ENCODE results near the gene NEGR1. TPM values are rescaled to one million over a fixed set of nuclear protein-coding genes. Genes with fewer than 3 reads are reported as not detected.

NEGR1 gene
- total RNA-seq, 1 experiment from 2014 or later = 0.05 TPM

- H3K9me2 ChIP-seq (ENCODE audit: insufficient read depth) = no peaks in the 10 kb centered on the region
- DNase-seq (ENCODE audit: low read depth, low spot score) (no peak), ATAC-seq (no peak)
- no TSS peak for BruUV-seq (replicated peaks)
- no peaks in the 10 kb centered on the region; a peak in 1 of 4 replicates for H3K9me3 ChIP-seq (ENCODE audit: control insufficient read depth in 1 of 2, insufficient read depth in 1 of 2, low read depth in 1 of 2, low read length in 2 of 2)
- no peaks in the 10 kb centered on the region for H3K36me3 ChIP-seq (ENCODE audit: control insufficient read depth in 1 of 2, insufficient read depth in 2 of 2, low read length in 2 of 2)
- H2AFZ ChIP-seq (ENCODE audit: low read depth, low read length, poor library complexity, severe bottlenecking) = no peak overlapping the region
- H3K4me1 ChIP-seq (ENCODE audit: control insufficient read depth in 1 of 2, insufficient read depth in 2 of 2, low read length in 2 of 2) = no peaks in the 10 kb centered on the region
- no peaks in the 10 kb centered on the region for H4K20me1 ChIP-seq (ENCODE audit: insufficient read depth)
- ChIA-PET RAD21 (ENCODE audit: low non-redundant PET in 1 of 2, low total read pairs in 2 of 2, uncharacterized antibody in 2 of 2, unreplicated experiment in 2 of 2) (no interaction called here), CTCF (no interaction called here), POLR2A (no interaction called here)
- H3K4me3 ChIP-seq (replicated peaks in 1 of 2; ENCODE audit: low read depth in 1 of 2, low read length in 2 of 2) = no peak overlapping the region
- H3K27me3 ChIP-seq (ENCODE audit: insufficient read depth, low read length) = no peaks in the 10 kb centered on the region
- intact Hi-C loops (cut with micrococcal nuclease) = no loop called here
- no peak overlapping the region for H3K4me2 ChIP-seq (ENCODE audit: low read length)
- H3K27ac ChIP-seq (ENCODE audit: low read depth, low read length) = no peak overlapping the region
- TF ChIP-seq EGR1 (IDR thresholded peaks at IDR 0.05; ENCODE audit: low read depth) (no peak), ELF1 (IDR thresholded peaks at IDR 0.05; ENCODE audit: borderline replicate concordance, low read depth) (no peak), CBX3 (IDR thresholded peaks at IDR 0.05; ENCODE audit: low read depth) (no peak), ZFX (IDR thresholded peaks at IDR 0.05) (no peak), POLR2A (IDR thresholded peaks at IDR 0.05; ENCODE audit: borderline replicate concordance, extremely low read depth, insufficient read depth, insufficient read length) (no peak), TCF7L2 (IDR thresholded peaks at IDR 0.05; ENCODE audit: borderline replicate concordance, extremely low read depth, insufficient read depth, insufficient read length) (no peak), ZNF274 (IDR thresholded peaks at IDR 0.05; ENCODE audit: low read depth, low read length) (no peak), ATF3 (IDR thresholded peaks at IDR 0.05) (no peak), FOSL1 (IDR thresholded peaks at IDR 0.05; ENCODE audit: low read depth) (no peak), EZH2phosphoT487 (IDR thresholded peaks at IDR 0.05; ENCODE audit: borderline replicate concordance) (no peak), CEBPB (IDR thresholded peaks at IDR 0.05; ENCODE audit: low read depth) (no peak), SP1 (IDR thresholded peaks at IDR 0.05; ENCODE audit: low read depth) (no peak), RAD21 (IDR thresholded peaks at IDR 0.05; ENCODE audit: low read depth) (no peak), ZBTB33 (IDR thresholded peaks at IDR 0.05; ENCODE audit: extremely low read depth, insufficient replicate concordance, low read length) (no peak), EZH2 (IDR thresholded peaks at IDR 0.05) (no peak), POLR2AphosphoS5 (IDR thresholded peaks at IDR 0.05; ENCODE audit: low read depth, low read length) (no peak), MAX (IDR thresholded peaks at IDR 0.05) (no peak), CTCF (IDR thresholded peaks at IDR 0.05 in 2 of 3, conservative IDR thresholded peaks at IDR 0.05 in 1 of 3; ENCODE audit: borderline replicate concordance in 1 of 3, insufficient read depth in 1 of 3, low read depth in 2 of 3, low read length in 2 of 3) (no peak), SRF (IDR thresholded peaks at IDR 0.05; ENCODE audit: low read depth) (no peak), SIN3A (IDR thresholded peaks at IDR 0.05; ENCODE audit: low read depth) (no peak)
- no peaks in the 10 kb centered on the region for H3K79me2 ChIP-seq (ENCODE audit: insufficient read depth, low read length)
- no peak overlapping the region for H3K9ac ChIP-seq (ENCODE audit: low read length)
These were observed 717.1 kb downstream of the NEGR1 start for GRCh38 chr1:71565262-71565661.
